Esophagus squamous epithelium (tissue), 4 donors: ENCODE measurements around the gene TBXA2R.

Experiments
- POLR2A ChIP-seq, 4 donors: fragments of 450-650 bp; IDR thresholded peaks; one replicate each; pipeline ENCODE4 v1.6.1; 2017; ENCODE audit warnings: antibody characterized with exemption in 4 of 4, mild to moderate bottlenecking in 4 of 4, moderate library complexity in 3 of 4
- TF ChIP-seq, protein P1 (sequence below), 6 experiments: fragments of 450-650 bp in 4 of 6; fragments of 200-600 bp in 2 of 6; sonication (generic) in 2 of 6; IDR thresholded peaks; one replicate each; pipeline ENCODE4 v1.5.1; 2016 to 2019; ENCODE audit warnings: antibody characterized with exemption in 6 of 6, mild to moderate bottlenecking in 4 of 6, moderate library complexity in 4 of 6

DNA sequence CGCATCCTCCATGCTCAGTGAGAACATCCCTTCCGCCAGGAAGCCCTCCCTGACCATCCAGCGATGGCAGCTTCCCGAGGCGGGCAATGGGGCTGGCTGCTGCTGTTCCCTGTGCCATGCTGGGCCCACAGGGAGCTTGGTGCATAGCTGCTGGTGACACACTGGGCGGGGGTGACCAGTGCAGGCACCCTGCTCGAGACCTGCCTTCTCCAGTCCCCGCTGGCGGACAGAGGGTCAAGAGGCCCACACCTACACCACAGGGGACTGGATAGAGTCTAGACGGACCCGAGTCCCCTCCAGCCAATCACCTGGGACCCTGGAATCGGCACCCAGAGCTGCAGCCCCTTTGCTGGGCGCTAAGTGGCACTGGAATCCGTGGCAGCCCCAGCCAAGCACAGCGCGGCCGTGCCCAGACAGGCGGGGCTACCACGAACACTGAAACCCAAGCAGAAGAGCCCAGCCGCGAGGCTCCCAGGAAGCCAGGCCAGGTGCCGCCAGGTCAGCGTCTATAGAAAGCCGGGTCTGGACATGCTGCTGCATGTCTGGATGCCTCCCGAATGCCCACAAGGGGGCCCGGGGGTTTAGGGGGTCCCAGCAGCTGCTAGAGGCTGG lies 9.0 kb upstream of the TBXA2R start:
- TF ChIP-seq, protein P1, sequence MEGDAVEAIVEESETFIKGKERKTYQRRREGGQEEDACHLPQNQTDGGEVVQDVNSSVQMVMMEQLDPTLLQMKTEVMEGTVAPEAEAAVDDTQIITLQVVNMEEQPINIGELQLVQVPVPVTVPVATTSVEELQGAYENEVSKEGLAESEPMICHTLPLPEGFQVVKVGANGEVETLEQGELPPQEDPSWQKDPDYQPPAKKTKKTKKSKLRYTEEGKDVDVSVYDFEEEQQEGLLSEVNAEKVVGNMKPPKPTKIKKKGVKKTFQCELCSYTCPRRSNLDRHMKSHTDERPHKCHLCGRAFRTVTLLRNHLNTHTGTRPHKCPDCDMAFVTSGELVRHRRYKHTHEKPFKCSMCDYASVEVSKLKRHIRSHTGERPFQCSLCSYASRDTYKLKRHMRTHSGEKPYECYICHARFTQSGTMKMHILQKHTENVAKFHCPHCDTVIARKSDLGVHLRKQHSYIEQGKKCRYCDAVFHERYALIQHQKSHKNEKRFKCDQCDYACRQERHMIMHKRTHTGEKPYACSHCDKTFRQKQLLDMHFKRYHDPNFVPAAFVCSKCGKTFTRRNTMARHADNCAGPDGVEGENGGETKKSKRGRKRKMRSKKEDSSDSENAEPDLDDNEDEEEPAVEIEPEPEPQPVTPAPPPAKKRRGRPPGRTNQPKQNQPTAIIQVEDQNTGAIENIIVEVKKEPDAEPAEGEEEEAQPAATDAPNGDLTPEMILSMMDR (IDR thresholded peaks at IDR 0.05) = no peak
- TF ChIP-seq POLR2A (IDR thresholded peaks at IDR 0.05) = no peak
